Testis (tissue), 2 donors: ENCODE results near the gene PDE6A.

Source experiments
- POLR2A ChIP-seq: fragments of 450-650 bp; IDR thresholded peaks from one replicate; pipeline ENCODE4 v1.6.1; 2017; ENCODE audit warnings: antibody characterized with exemption, mild to moderate bottlenecking, moderate library complexity
- TF ChIP-seq, protein P1 (sequence below), 3 experiments: fragments of 450-650 bp in 2 of 3; fragments of 200-600 bp in 1 of 3; sonication (generic) in 1 of 3; IDR thresholded peaks; one replicate each; pipeline ENCODE4 v1.5.1; 2016 to 2019; ENCODE audit warnings: antibody characterized with exemption in 3 of 3, mild to moderate bottlenecking in 2 of 3, moderate library complexity in 1 of 3

DNA sequence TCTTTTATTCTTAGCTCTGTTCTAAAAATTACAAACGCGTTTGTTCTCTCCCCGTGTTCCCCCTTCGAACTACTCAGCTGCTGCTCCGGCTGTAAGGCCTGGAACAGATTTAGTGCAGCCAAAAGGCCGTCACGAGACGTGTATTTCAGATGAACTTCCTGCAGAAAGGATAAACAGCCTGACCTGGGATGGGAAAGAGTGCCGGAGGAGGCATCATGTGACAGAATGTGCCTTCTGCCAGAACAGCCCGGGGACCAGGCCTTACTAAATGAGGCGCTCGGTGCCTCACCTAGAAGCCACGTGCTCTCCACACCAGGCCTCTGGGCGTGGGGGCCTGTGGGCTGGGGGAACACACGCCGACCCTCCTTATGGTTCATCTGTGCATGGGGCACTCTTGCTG lies 119.7 kb downstream of the PDE6A start:
- TF ChIP-seq, protein P1, sequence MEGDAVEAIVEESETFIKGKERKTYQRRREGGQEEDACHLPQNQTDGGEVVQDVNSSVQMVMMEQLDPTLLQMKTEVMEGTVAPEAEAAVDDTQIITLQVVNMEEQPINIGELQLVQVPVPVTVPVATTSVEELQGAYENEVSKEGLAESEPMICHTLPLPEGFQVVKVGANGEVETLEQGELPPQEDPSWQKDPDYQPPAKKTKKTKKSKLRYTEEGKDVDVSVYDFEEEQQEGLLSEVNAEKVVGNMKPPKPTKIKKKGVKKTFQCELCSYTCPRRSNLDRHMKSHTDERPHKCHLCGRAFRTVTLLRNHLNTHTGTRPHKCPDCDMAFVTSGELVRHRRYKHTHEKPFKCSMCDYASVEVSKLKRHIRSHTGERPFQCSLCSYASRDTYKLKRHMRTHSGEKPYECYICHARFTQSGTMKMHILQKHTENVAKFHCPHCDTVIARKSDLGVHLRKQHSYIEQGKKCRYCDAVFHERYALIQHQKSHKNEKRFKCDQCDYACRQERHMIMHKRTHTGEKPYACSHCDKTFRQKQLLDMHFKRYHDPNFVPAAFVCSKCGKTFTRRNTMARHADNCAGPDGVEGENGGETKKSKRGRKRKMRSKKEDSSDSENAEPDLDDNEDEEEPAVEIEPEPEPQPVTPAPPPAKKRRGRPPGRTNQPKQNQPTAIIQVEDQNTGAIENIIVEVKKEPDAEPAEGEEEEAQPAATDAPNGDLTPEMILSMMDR (IDR thresholded peaks at IDR 0.05) = no peak
- TF ChIP-seq POLR2A = no peak
